ENCODE data around the gene PARP12. TPM values are rescaled to one million over a fixed set of nuclear protein-coding genes. Genes with fewer than 3 reads are reported as not detected.

The PARP12 gene
- total and polyA plus RNA-seq, 9 donors, result 15.7 to 43.5 (median 23.2) TPM

DNA sequence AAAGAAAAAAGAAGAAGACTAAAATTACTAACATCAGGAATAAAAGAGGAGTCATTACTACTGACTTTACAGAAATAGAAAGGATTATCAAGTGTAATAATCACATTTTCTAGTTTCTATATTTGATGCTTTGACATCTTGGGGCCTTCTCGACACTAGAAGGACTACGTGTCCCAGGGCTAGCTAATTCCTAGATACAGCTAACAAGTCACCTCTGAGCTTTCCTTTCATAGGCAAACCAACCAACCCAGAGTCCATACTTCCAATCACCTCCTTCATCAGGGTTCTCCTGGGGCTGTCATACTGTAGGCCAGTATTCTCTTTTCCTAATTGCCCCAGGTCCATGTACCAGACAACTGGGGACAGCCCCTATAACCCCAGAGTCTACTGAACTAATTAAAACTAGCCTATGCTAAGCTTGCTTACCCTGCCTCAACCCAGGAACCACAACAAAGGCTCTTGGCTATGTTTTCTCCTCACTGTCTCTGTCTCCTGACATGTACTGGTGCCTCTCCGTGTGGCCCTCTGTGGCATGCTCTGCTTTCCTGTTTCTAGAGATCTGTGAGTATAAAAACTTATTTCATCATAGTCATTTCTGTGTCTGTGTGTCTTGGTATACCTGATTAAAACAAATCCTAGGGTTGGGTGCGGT, 6.7 kb upstream of the PARP12 start:
- Histone ChIP-seq H3K27ac (no peak overlapping the region), H3K4me1 (ENCODE audit: insufficient read depth) (no peaks in the 10 kb centered on the region), H3K27me3 (no peaks in the 10 kb centered on the region), H3K36me3 (no peaks in the 10 kb centered on the region), H3K9me3 (no peaks in the 10 kb centered on the region), H3K4me3 (no peak overlapping the region)
- intact Hi-C loops (cut with DNase I), result no loop called here
- TF ChIP-seq, protein P1, sequence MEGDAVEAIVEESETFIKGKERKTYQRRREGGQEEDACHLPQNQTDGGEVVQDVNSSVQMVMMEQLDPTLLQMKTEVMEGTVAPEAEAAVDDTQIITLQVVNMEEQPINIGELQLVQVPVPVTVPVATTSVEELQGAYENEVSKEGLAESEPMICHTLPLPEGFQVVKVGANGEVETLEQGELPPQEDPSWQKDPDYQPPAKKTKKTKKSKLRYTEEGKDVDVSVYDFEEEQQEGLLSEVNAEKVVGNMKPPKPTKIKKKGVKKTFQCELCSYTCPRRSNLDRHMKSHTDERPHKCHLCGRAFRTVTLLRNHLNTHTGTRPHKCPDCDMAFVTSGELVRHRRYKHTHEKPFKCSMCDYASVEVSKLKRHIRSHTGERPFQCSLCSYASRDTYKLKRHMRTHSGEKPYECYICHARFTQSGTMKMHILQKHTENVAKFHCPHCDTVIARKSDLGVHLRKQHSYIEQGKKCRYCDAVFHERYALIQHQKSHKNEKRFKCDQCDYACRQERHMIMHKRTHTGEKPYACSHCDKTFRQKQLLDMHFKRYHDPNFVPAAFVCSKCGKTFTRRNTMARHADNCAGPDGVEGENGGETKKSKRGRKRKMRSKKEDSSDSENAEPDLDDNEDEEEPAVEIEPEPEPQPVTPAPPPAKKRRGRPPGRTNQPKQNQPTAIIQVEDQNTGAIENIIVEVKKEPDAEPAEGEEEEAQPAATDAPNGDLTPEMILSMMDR (IDR thresholded peaks at IDR 0.05), result no peak
- TF ChIP-seq EP300 (IDR thresholded peaks at IDR 0.05), result no peak
- TF ChIP-seq POLR2A (IDR thresholded peaks at IDR 0.05), result no peak
- 91 to 94% (median 94%) methylated on average over 4 of the region's 4 CpGs for WGBS, 3 donors
- DNase-seq, result no peak

DNA sequence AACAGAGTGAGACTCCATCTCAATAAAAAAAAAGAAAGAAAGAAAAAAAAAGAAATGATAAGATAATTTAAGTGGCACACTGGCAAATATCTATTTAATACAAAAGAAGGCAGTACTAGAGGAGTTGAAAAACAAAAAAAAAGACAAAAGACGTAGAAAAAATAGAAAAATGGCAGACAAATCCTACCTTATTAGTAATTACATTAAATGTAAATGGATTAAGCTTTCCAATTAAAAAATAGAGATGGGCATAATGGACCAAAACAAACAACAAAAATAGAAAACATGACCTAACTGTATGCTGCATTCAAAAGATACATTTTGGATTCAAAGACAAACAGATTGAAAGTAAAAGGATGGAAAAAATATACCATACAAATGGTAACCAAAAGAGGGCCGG, 5.3 kb upstream of the PARP12 start:
- 37 to 61% (median 60%) methylated on average over 2 of the region's 2 CpGs for WGBS, 3 donors
- H3K4me1 ChIP-seq (ENCODE audit: insufficient read depth), result no peaks in the 10 kb centered on the region
- H3K27me3 ChIP-seq, result no peaks in the 10 kb centered on the region
- H3K36me3 ChIP-seq, result no peaks in the 10 kb centered on the region
- H3K9me3 ChIP-seq, result no peaks in the 10 kb centered on the region
- intact Hi-C loops (cut with DNase I), result no loop called here
- H3K4me3 ChIP-seq, result no peak overlapping the region
- no peak for DNase-seq
- H3K27ac ChIP-seq, result no peak overlapping the region
- TF ChIP-seq POLR2A (IDR thresholded peaks at IDR 0.05) (no peak), EP300 (IDR thresholded peaks at IDR 0.05) (no peak)
- TF ChIP-seq, protein P1 (IDR thresholded peaks at IDR 0.05), result no peak

GRCh38 chr7:140067052-140067451, 4.3 kb upstream of the PARP12 start:
- WGBS, 3 donors, result 47 to 74% (median 71%) methylated on average over 2 of the region's 2 CpGs
- Histone ChIP-seq H3K9me3 (no peaks in the 10 kb centered on the region), H3K27ac (no peak overlapping the region), H3K4me1 (ENCODE audit: insufficient read depth) (no peaks in the 10 kb centered on the region), H3K36me3 (no peaks in the 10 kb centered on the region), H3K27me3 (no peaks in the 10 kb centered on the region), H3K4me3 (no peak overlapping the region)
- TF ChIP-seq EP300 (IDR thresholded peaks at IDR 0.05) (no peak), POLR2A (IDR thresholded peaks at IDR 0.05) (no peak)
- TF ChIP-seq, protein P1 (IDR thresholded peaks at IDR 0.05), result no peak
- intact Hi-C loops (cut with DNase I), result no loop called here
- DNase-seq, result no peak

DNA sequence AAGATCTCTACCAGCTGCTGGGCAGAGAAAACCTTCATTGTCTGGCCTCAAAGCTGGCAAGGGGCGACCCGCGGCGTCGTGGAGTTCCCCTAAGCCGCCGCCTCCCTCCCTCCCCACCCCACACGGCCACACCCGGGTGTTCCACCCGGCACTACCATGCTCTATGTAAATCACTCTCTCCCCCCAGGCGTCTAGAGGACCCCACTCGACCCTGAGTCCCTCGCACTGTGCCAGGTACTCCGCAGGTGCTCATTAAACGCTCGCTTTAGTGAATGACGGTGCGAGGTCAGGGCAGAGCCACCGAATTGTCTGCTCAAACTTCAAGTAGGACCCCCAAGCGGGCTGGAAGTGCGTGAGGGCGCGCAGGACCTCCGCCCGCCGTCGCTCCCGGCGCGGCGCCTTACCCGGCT, 628 bp downstream of the PARP12 start:
- Histone ChIP-seq H3K4me1 (ENCODE audit: insufficient read depth) (peaks cover 16% of the 10 kb centered on the region), H3K4me3 (peak overlapping the region; percentile 81), H3K27me3 (no peaks in the 10 kb centered on the region), H3K9me3 (no peaks in the 10 kb centered on the region), H3K27ac (peak overlapping the region; percentile 91 to 93), H3K36me3 (no peaks in the 10 kb centered on the region)
- DNase-seq, result peak in 4 of 5 donors; percentile 30 to 52 (median 37)
- 3% methylated on average over 32 of the region's 32 CpGs for WGBS, 3 donors
- intact Hi-C loops (cut with DNase I), result no loop called here
- no peak for TF ChIP-seq POLR2A (IDR thresholded peaks at IDR 0.05)
- no peak for TF ChIP-seq EP300 (IDR thresholded peaks at IDR 0.05)
- TF ChIP-seq, protein P1 (IDR thresholded peaks at IDR 0.05), result no peak

Data from ovary (tissue), 9 donors.